ENCODE data around the gene FRAS1. TPM values are rescaled to one million over a fixed set of nuclear protein-coding genes. Genes with fewer than 3 reads are reported as not detected.

FRAS1 gene
- total RNA-seq, 1 experiment from 2014 or later: 0.23 TPM

- TF ChIP-seq POLR2AphosphoS5 (IDR thresholded peaks at IDR 0.05; ENCODE audit: low read depth, low read length): no peak
- TF ChIP-seq TCF7L2 (IDR thresholded peaks at IDR 0.05; ENCODE audit: low read depth, low read length): no peak
- TF ChIP-seq SIN3A (IDR thresholded peaks at IDR 0.05; ENCODE audit: borderline replicate concordance, insufficient read depth, low read depth, low read length): no peak
- no peak for TF ChIP-seq CTCF (IDR thresholded peaks at IDR 0.05)
- TF ChIP-seq REST (IDR thresholded peaks at IDR 0.05; ENCODE audit: insufficient read depth in 1 of 2, low read depth in 2 of 2, low read length in 1 of 2): no peak
- Histone ChIP-seq H3K9me3 (ENCODE audit: control insufficient read depth, insufficient read depth, low read depth, low read length) (no peaks in the 10 kb centered on the region), H3K36me3 (ENCODE audit: control insufficient read depth, insufficient read depth, low read length) (no peaks in the 10 kb centered on the region), H3K27ac (ENCODE audit: low read length) (no peak overlapping the region), H3K27me3 (ENCODE audit: control insufficient read depth, insufficient read depth, low read length) (no peaks in the 10 kb centered on the region; the same call in 1 of the 2 replicates), H3K4me1 (ENCODE audit: control insufficient read depth, insufficient read depth, low read length) (no peaks in the 10 kb centered on the region), H3K4me3 (ENCODE audit: low read depth in 2 of 2, low read length in 2 of 2) (no peak overlapping the region)
- in situ Hi-C loops (cut with HindIII; ENCODE audit: low pct_unique_long_range_greater_than_20kb, low sequenced_read_pairs) (no loop called here), intact Hi-C loops (cut with micrococcal nuclease; ENCODE audit: unreplicated experiment) (no loop called here)
- no TSS peak for BruUV-seq (replicated peaks)
- ChIA-PET CTCF (no interaction called here), POLR2A (no interaction called here)
- ATAC-seq (no peak), DNase-seq (ENCODE audit: low read depth, low spot score) (no peak)
Observed at GRCh38 chr4:78561677-78562076, 504.6 kb downstream of the FRAS1 start.

GRCh38 chr4:78562687-78563086 is 505.6 kb downstream of the FRAS1 start:
- in situ Hi-C loops (cut with HindIII; ENCODE audit: low pct_unique_long_range_greater_than_20kb, low sequenced_read_pairs) (no loop called here), intact Hi-C loops (cut with micrococcal nuclease; ENCODE audit: unreplicated experiment) (no loop called here)
- POLR2A ChIA-PET: no interaction called here
- no peaks in the 10 kb centered on the region for H3K4me1 ChIP-seq (ENCODE audit: control insufficient read depth, insufficient read depth, low read length)
- no TSS peak for BruUV-seq (replicated peaks)
- CTCF ChIA-PET: no interaction called here
- H3K9me3 ChIP-seq (ENCODE audit: control insufficient read depth, insufficient read depth, low read depth, low read length): no peaks in the 10 kb centered on the region
- DNase-seq (ENCODE audit: low read depth, low spot score): no peak
- no peaks in the 10 kb centered on the region; the same call in 1 of the 2 replicates for H3K27me3 ChIP-seq (ENCODE audit: control insufficient read depth, insufficient read depth, low read length)
- ATAC-seq: no peak
- no peaks in the 10 kb centered on the region for H3K36me3 ChIP-seq (ENCODE audit: control insufficient read depth, insufficient read depth, low read length)
- no peak overlapping the region for H3K27ac ChIP-seq (ENCODE audit: low read length)
- H3K4me3 ChIP-seq (ENCODE audit: low read depth in 2 of 2, low read length in 2 of 2): no peak overlapping the region
- TF ChIP-seq SIN3A (IDR thresholded peaks at IDR 0.05; ENCODE audit: borderline replicate concordance, insufficient read depth, low read depth, low read length): no peak
- TF ChIP-seq POLR2AphosphoS5 (IDR thresholded peaks at IDR 0.05; ENCODE audit: low read depth, low read length): no peak
- TF ChIP-seq CTCF (IDR thresholded peaks at IDR 0.05): no peak
- TF ChIP-seq REST (IDR thresholded peaks at IDR 0.05; ENCODE audit: insufficient read depth in 1 of 2, low read depth in 2 of 2, low read length in 1 of 2): no peak
- TF ChIP-seq TCF7L2 (IDR thresholded peaks at IDR 0.05; ENCODE audit: low read depth, low read length): no peak

All from Panc1 (cell line).